Smooth muscle cell (in vitro differentiated cells): ENCODE results near the gene RENBP. TPM values are rescaled to one million over a fixed set of nuclear protein-coding genes. Genes with fewer than 3 reads are reported as not detected.

Experiments used
- DNase-seq: peaks from one replicate; lab custom pipeline; 2025; ENCODE audit not compliant: unreplicated experiment; lab: John Stamatoyannopoulos, UW
- H2AFZ ChIP-seq: fragments of 200-600 bp; sonication (generic); 2 replicates; pipeline ENCODE4 v1.6.0; 2016; ENCODE audit warnings: antibody characterized with exemption, low read depth, mild to moderate bottlenecking
- H3F3A ChIP-seq: fragments of 200-600 bp; sonication (generic); 2 replicates; pipeline ENCODE4 v1.6.0; 2017; ENCODE audit warnings: antibody characterized with exemption, low read depth
- H3K27ac ChIP-seq: fragments of 200-600 bp; sonication (generic); 2 replicates; pipeline ENCODE4 v1.5.1; 2016; ENCODE audit warnings: low read depth, mild to moderate bottlenecking
- H3K27me3 ChIP-seq: fragments of 200-600 bp; sonication (generic); 2 replicates; pipeline ENCODE4 v1.6.1; 2016; ENCODE audit warnings: low read depth, mild to moderate bottlenecking
- H3K36me3 ChIP-seq: fragments of 200-600 bp; sonication (generic); 2 replicates; pipeline ENCODE4 v1.5.1; 2016; ENCODE audit warnings: low read depth
- H3K4me1 ChIP-seq: fragments of 200-600 bp; sonication (generic); 2 replicates; pipeline ENCODE4 v1.5.1; 2016; ENCODE audit warnings: low read depth
- H3K4me2 ChIP-seq: fragments of 200-600 bp; sonication (generic); 2 replicates; pipeline ENCODE4 v1.6.0; 2016; ENCODE audit warnings: mild to moderate bottlenecking
- H3K4me3 ChIP-seq: fragments of 200-600 bp; sonication (generic); 2 replicates; pipeline ENCODE4 v1.5.1; 2016; ENCODE audit warnings: mild to moderate bottlenecking
- H3K79me2 ChIP-seq: fragments of 200-600 bp; sonication (generic); 2 replicates; pipeline ENCODE4 v1.6.0; 2016; ENCODE audit warnings: low read depth, mild to moderate bottlenecking
- H3K9ac ChIP-seq: fragments of 200-600 bp; sonication (generic); 2 replicates; pipeline ENCODE4 v1.6.0; 2016; ENCODE audit warnings: low read depth
- H3K9me3 ChIP-seq: fragments of 200-600 bp; sonication (generic); replicated peaks from 2 replicates; pipeline ENCODE4 v1.5.1; 2016; ENCODE audit warnings: low read depth
- H4K20me1 ChIP-seq: fragments of 200-600 bp; sonication (generic); 2 replicates; pipeline ENCODE4 v1.6.0; 2016; ENCODE audit warnings: low read depth
- CTCF ChIP-seq: fragments of 200-600 bp; sonication (generic); IDR thresholded peaks from 2 replicates; pipeline ENCODE4 v1.5.1; 2017; ENCODE audit warnings: borderline replicate concordance, mild to moderate bottlenecking, antibody characterized with exemption; ENCODE audit not compliant: insufficient read depth, poor library complexity, severe bottlenecking
- WGBS: methylation state at CpG from one replicate; pipeline ENCODE4 v1.1.7; 2016; ENCODE audit warnings: low lambda C conversion rate; 5-methylcytosine and 5-hydroxymethylcytosine counted together
- microRNA-seq: library from miRNA; unstranded; fragments of <30 nt; microRNA quantifications from one replicate; pipeline ENCODE4, GENCODE V29; 2016; ENCODE audit warnings: borderline number of aligned reads
- polyA plus RNA-seq: library from polyadenylated mRNA; unstranded; fragments of >200 nt; fragmentation: Nextera tagmentation; extraction: Ambion mirVana; gene quantifications from 2 replicates; pipeline ENCODE4 v1.2.1, GENCODE V29; 2016
- small RNA-seq: library from RNA; depleted of rRNA; stranded (forward); fragments of <200 nt; gene quantifications from one replicate; pipeline ENCODE3, GENCODE V24; 2014
- total RNA-seq: library from RNA; depleted of rRNA; stranded (reverse); fragments of >200 nt; gene quantifications from 2 replicates; pipeline ENCODE4 v1.2.3, GENCODE V29; 2014

Gene RENBP
- total and polyA plus RNA-seq, 2 experiments from 2014 or later, result 0.11 TPM; not detected in 1

GRCh38 chrX:153885968-153886903 lies 58.2 kb downstream of the RENBP start, which contains the start of gene L1CAM:
TSS of gene L1CAM (minus strand) at chrX:153886173. CDS start at chrX:153875836, 10,337 bp downstream.
- Histone ChIP-seq H3K9me3 (no peaks in the 10 kb centered on the region), H3K4me2 (peak within 1 kb of the TSS; percentile 80), H3K9ac (no peak within 1 kb of the TSS), H3K4me3 (peak within 1 kb of the TSS; percentile 35), H3K79me2 (no peaks in the 10 kb centered on the region), H4K20me1 (no peaks in the 10 kb centered on the region), H2AFZ (no peak within 1 kb of the TSS), H3K27me3 (no peaks in the 10 kb centered on the region), H3K4me1 (peaks cover 15% of the 10 kb centered on the region), H3K36me3 (no peaks in the 10 kb centered on the region), H3F3A (no peaks in the 10 kb centered on the region), H3K27ac (no peak within 1 kb of the TSS)
- WGBS, result 42% methylated on average over 34 of the region's 94 CpGs
- DNase-seq, result no peak
- no peak for TF ChIP-seq CTCF

Small RNAs within 50 kb of the gene (microRNA-seq; reads per million reads assigned to microRNA genes)
- gene MIR3202-1 (not detected), gene MIR3202-2 (not detected)

Small RNAs within 50 kb of the gene (small RNA-seq; reads per million reads assigned to genes)
- gene MIR3202-1, result not detected

Other genes with a start within 250 kb of the RENBP start
- 128 and 139 TPM in 2 replicates for gene BCAP31, start 220.3 kb downstream of the RENBP start, total RNA-seq
- 207 and 260 TPM in 2 replicates for gene BCAP31, start 220.3 kb downstream of the RENBP start, polyA plus RNA-seq
- 6.2 and 7.1 TPM in 2 replicates for gene ABCD1, start 219.8 kb downstream of the RENBP start, total RNA-seq
- gene ABCD1, start 219.8 kb downstream of the RENBP start, polyA plus RNA-seq, result 9.4 and 10.9 TPM in 2 replicates
- 0.58 and 0.67 TPM in 2 replicates for gene PLXNB3, start 180.4 kb downstream of the RENBP start, total RNA-seq
- 3.9 and 7.8 TPM in 2 replicates for gene PLXNB3, start 180.4 kb downstream of the RENBP start, polyA plus RNA-seq
- gene SRPK3, start 163.6 kb downstream of the RENBP start, total RNA-seq, result not detected in 2 replicates
- gene SRPK3, start 163.6 kb downstream of the RENBP start, polyA plus RNA-seq, result 0.05 and 1.5 TPM in 2 replicates
- gene IDH3G, start 150.3 kb downstream of the RENBP start, total RNA-seq, result 63.3 and 86.0 TPM in 2 replicates
- gene IDH3G, start 150.3 kb downstream of the RENBP start, polyA plus RNA-seq, result 88.9 and 89.7 TPM in 2 replicates
- 397 and 443 TPM in 2 replicates for gene SSR4, start 150.0 kb downstream of the RENBP start, total RNA-seq
- 663 and 677 TPM in 2 replicates for gene SSR4, start 150.0 kb downstream of the RENBP start, polyA plus RNA-seq
- gene PDZD4, start 114.1 kb downstream of the RENBP start, total RNA-seq, result 2.3 and 3.1 TPM in 2 replicates
- gene PDZD4, start 114.1 kb downstream of the RENBP start, polyA plus RNA-seq, result 2.3 and 2.9 TPM in 2 replicates
- 27.2 and 38.6 TPM in 2 replicates for gene L1CAM, start 58.5 kb downstream of the RENBP start, total RNA-seq
- 61.1 and 68.7 TPM in 2 replicates for gene L1CAM, start 58.5 kb downstream of the RENBP start, polyA plus RNA-seq
- gene AVPR2, start 40.0 kb downstream of the RENBP start, total RNA-seq, result not detected in 2 replicates
- gene AVPR2, start 40.0 kb downstream of the RENBP start, polyA plus RNA-seq, result not detected in 2 replicates
- 7.6 and 10.9 TPM in 2 replicates for gene ARHGAP4, start 18.4 kb downstream of the RENBP start, total RNA-seq
- gene ARHGAP4, start 18.4 kb downstream of the RENBP start, polyA plus RNA-seq, result 11.5 and 15.5 TPM in 2 replicates
- 80.1 and 81.2 TPM in 2 replicates for gene NAA10, start 9.6 kb downstream of the RENBP start, total RNA-seq
- gene NAA10, start 9.6 kb downstream of the RENBP start, polyA plus RNA-seq, result 124 and 149 TPM in 2 replicates
- 23.3 and 23.7 TPM in 2 replicates for gene HCFC1, start 27.2 kb upstream of the RENBP start, total RNA-seq
- gene HCFC1, start 27.2 kb upstream of the RENBP start, polyA plus RNA-seq, result 22.8 and 28.0 TPM in 2 replicates
- gene TMEM187, start 28.1 kb upstream of the RENBP start, total RNA-seq, result 5.0 and 6.2 TPM in 2 replicates
- 9.8 and 11.2 TPM in 2 replicates for gene TMEM187, start 28.1 kb upstream of the RENBP start, polyA plus RNA-seq
- gene IRAK1, start 75.3 kb upstream of the RENBP start, total RNA-seq, result 21.5 and 29.4 TPM in 2 replicates
- gene IRAK1, start 75.3 kb upstream of the RENBP start, polyA plus RNA-seq, result 63.4 and 84.2 TPM in 2 replicates
- 13.1 and 17.9 TPM in 2 replicates for gene MECP2, start 153.1 kb upstream of the RENBP start, total RNA-seq
- 11.9 and 15.0 TPM in 2 replicates for gene MECP2, start 153.1 kb upstream of the RENBP start, polyA plus RNA-seq
- not detected in 2 replicates for gene OPN1LW, start 199.6 kb upstream of the RENBP start, total RNA-seq
- not detected in 2 replicates for gene OPN1LW, start 199.6 kb upstream of the RENBP start, polyA plus RNA-seq
- gene OPN1MW, start 238.0 kb upstream of the RENBP start, total RNA-seq, result not detected in 2 replicates
- gene OPN1MW, start 238.0 kb upstream of the RENBP start, polyA plus RNA-seq, result not detected in 2 replicates